ENCODE measurements around the gene ZNF428. TPM values are rescaled to one million over a fixed set of nuclear protein-coding genes. Genes with fewer than 3 reads are reported as not detected.

ZNF428 gene
- total RNA-seq, 4 donors from 2014 or later, result 38.1 to 61.1 (median 50.5) TPM

DNA sequence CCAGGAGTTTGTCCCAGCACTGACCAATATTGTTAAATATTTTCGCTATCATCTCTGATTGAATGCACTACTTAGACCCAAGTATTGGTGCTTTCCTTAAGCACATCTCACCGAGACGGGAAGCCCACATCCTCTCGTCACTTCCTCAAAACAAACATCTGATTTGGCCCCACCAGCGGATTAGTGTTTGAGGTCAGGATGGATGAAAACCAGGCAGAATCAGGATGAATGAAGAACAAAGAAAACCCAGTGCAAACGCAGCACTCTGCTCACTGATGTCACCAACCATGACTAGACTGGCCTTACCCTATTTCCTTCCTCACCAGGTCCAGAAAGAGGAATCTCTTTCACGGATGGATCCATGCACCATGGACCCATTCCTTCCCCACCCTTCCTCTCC, 44.6 kb upstream of the ZNF428 start:
- H3K4me3 ChIP-seq, result no peak overlapping the region
- peak overlapping the region in 1 of 4 donors; percentile 7 for H3K27ac ChIP-seq
- no peak for TF ChIP-seq POLR2A (IDR thresholded peaks at IDR 0.05)
- TF ChIP-seq, protein P1, sequence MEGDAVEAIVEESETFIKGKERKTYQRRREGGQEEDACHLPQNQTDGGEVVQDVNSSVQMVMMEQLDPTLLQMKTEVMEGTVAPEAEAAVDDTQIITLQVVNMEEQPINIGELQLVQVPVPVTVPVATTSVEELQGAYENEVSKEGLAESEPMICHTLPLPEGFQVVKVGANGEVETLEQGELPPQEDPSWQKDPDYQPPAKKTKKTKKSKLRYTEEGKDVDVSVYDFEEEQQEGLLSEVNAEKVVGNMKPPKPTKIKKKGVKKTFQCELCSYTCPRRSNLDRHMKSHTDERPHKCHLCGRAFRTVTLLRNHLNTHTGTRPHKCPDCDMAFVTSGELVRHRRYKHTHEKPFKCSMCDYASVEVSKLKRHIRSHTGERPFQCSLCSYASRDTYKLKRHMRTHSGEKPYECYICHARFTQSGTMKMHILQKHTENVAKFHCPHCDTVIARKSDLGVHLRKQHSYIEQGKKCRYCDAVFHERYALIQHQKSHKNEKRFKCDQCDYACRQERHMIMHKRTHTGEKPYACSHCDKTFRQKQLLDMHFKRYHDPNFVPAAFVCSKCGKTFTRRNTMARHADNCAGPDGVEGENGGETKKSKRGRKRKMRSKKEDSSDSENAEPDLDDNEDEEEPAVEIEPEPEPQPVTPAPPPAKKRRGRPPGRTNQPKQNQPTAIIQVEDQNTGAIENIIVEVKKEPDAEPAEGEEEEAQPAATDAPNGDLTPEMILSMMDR (IDR thresholded peaks at IDR 0.05), result no peak
- no peak for TF ChIP-seq EP300 (IDR thresholded peaks at IDR 0.05)
- no peaks in the 10 kb centered on the region for H3K27me3 ChIP-seq
- peaks cover 0 to 19% (median 5%) of the 10 kb centered on the region in 4 donors for H3K4me1 ChIP-seq
- H3K36me3 ChIP-seq, result peaks cover 0 to 48% (median 0%) of the 10 kb centered on the region in 3 donors
- DNase-seq (ENCODE audit: low spot score in 2 of 2), result no peak
- 64 to 71% methylated on average over 7 of the region's 7 CpGs for WGBS, 2 donors
- H3K9me3 ChIP-seq, result no peaks in the 10 kb centered on the region

DNA sequence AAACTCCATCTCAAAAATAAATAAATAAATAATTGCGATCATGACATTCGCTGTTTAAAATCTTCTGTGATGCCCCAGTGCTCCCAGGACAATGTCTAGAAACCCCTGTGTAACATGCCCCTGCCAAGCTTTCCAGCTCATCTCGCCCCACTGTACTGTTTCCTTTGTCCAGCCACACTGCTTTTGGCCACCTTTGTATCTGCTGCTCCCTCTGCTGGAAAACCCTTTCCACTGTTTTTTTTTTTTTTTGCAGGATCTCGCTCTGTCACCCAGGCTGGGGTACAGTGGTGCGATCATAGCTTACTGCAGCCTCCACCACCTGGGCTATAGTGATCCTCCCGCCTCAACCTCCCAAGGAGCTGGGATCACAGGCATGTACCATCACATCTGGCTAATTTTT, 43.1 kb upstream of the ZNF428 start:
- Histone ChIP-seq H3K4me3 (no peak overlapping the region), H3K4me1 (peaks cover 0 to 10% (median 1%) of the 10 kb centered on the region in 4 donors), H3K36me3 (peaks cover 0 to 61% (median 0%) of the 10 kb centered on the region in 3 donors), H3K9me3 (peaks cover 0 to 9% (median 0%) of the 10 kb centered on the region in 4 donors), H3K27ac (no peak overlapping the region), H3K27me3 (no peaks in the 10 kb centered on the region)
- no peak for TF ChIP-seq POLR2A (IDR thresholded peaks at IDR 0.05)
- 91 to 93% methylated on average over 6 of the region's 6 CpGs for WGBS, 2 donors
- no peak for DNase-seq (ENCODE audit: low spot score in 2 of 2)

DNA sequence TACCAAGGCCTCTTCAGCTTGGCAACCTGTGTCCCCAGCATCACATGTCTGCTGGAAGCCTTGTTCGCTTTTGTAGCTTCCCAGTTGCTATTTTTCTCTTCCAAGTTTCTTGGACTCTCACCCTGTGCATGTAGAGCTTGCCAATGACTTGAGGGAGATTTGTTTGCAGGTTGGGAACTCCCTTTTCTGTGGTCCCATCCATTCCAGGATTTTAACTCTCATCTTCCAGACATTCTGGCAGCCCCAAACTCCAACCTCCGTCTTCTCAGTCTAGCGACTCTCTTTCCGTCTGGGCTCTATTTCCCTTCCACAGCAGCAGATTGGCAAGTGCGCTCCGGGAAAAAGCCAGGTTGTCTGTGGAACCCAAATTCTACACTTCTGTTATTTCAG, 41.5 kb upstream of the ZNF428 start:
- Histone ChIP-seq H3K4me1 (peaks cover 0 to 4% (median 0%) of the 10 kb centered on the region in 4 donors), H3K27ac (no peak overlapping the region), H3K36me3 (peaks cover 0 to 59% (median 0%) of the 10 kb centered on the region in 3 donors), H3K27me3 (no peaks in the 10 kb centered on the region), H3K9me3 (peaks cover 0 to 9% (median 0%) of the 10 kb centered on the region in 4 donors), H3K4me3 (no peak overlapping the region)
- TF ChIP-seq EP300 (IDR thresholded peaks at IDR 0.05) (no peak), POLR2A (IDR thresholded peaks at IDR 0.05) (no peak)
- TF ChIP-seq, protein P1 (IDR thresholded peaks at IDR 0.05), result no peak
- DNase-seq (ENCODE audit: low spot score in 2 of 2), result no peak
- 80 to 91% methylated on average over 6 of the region's 6 CpGs for WGBS, 2 donors

DNA sequence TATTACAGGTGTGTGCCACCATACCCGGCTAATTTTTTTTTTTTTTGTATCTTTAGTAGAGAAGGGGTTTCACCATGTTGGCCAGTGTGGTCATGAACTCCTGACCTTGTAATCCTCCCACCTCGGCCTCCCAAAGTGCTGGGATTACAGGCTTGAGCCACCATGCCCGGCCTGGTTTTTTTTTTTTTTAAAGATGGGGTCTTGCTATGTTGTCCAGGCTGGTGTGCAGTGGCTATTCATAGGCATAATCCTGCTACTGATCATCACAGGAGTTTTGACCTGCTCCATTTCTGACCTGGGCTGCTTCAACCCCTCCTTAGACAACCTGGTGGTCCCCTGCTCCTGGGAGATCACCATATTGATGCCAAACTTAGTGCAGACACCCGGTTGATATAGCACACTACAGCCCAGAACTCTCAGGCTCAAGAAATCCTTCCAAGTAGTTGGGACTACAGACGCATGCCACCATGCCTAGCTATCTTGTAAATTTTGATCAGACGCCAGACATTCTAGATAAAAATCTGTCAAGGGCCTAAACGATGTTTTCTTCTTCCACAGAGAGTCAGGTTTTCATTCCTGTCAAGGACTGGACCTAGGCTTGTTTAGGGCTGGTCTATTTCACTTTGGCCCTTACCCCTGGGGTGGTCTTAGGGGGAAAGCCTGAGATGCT, 41.0 kb upstream of the ZNF428 start:
- Histone ChIP-seq H3K27me3 (no peaks in the 10 kb centered on the region), H3K4me1 (peaks cover 0 to 4% (median 0%) of the 10 kb centered on the region in 4 donors), H3K27ac (no peak overlapping the region), H3K4me3 (no peak overlapping the region), H3K9me3 (peaks cover 0 to 9% (median 0%) of the 10 kb centered on the region in 4 donors), H3K36me3 (peaks cover 0 to 59% (median 0%) of the 10 kb centered on the region in 3 donors)
- 84 to 87% methylated on average over 7 of the region's 7 CpGs for WGBS, 2 donors
- TF ChIP-seq EP300 (IDR thresholded peaks at IDR 0.05) (no peak), POLR2A (IDR thresholded peaks at IDR 0.05) (no peak)
- TF ChIP-seq, protein P1 (IDR thresholded peaks at IDR 0.05), result no peak
- no peak for DNase-seq (ENCODE audit: low spot score in 2 of 2)

DNA sequence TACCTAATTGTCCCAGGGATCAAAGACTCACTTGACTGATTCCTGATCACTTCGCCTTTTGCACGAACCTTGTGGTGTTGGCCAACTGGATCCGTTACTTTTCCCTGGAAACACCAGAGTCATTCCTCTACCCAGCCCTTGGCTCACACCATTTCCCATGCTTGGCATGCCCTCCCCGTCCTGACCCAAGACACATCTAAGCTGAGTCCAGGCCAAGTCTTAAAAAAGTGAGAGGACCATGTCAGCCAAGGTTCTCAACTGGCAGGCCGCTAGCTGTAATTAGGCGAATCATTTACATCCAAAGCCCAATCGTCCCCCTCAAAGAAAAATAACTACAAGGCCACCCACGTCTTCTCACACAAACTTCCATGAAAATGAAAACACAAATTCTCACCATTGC, 39.1 kb upstream of the ZNF428 start:
- Histone ChIP-seq H3K36me3 (peaks cover 0 to 61% (median 0%) of the 10 kb centered on the region in 3 donors), H3K27ac (no peak overlapping the region), H3K27me3 (no peaks in the 10 kb centered on the region), H3K4me3 (no peak overlapping the region), H3K4me1 (no peaks in the 10 kb centered on the region), H3K9me3 (peaks cover 0 to 9% (median 0%) of the 10 kb centered on the region in 4 donors)
- WGBS, 2 donors, result 95 to 98% methylated on average over 8 of the region's 8 CpGs
- no peak for TF ChIP-seq POLR2A (IDR thresholded peaks at IDR 0.05)
- no peak for DNase-seq (ENCODE audit: low spot score in 2 of 2)

DNA sequence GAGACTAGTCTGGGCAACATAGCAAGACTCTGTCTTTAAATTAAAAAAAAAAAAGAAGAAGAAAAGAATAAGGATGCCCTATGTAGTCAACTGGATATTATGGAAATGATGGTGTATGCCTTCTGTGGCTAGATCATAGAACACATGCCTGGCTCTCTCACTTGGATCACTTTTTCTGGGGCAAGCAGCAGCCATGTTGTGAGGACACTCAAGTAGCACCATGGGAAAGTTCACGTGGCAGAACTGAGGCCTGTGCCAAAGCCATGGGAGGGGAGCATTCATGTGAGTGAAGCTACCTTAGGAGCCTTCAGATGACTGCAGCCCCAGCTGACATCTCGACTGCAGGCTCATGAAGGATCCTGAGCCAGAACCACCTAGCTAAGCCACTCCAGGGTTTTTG, 38.6 kb upstream of the ZNF428 start:
- no peak for DNase-seq (ENCODE audit: low spot score in 2 of 2)
- TF ChIP-seq POLR2A (IDR thresholded peaks at IDR 0.05), result no peak
- TF ChIP-seq, protein P1 (IDR thresholded peaks at IDR 0.05), result no peak
- Histone ChIP-seq H3K4me1 (no peaks in the 10 kb centered on the region), H3K9me3 (peaks cover 0 to 9% (median 0%) of the 10 kb centered on the region in 4 donors), H3K36me3 (peaks cover 0 to 61% (median 0%) of the 10 kb centered on the region in 3 donors), H3K27ac (no peak overlapping the region), H3K27me3 (no peaks in the 10 kb centered on the region), H3K4me3 (no peak overlapping the region)
- 81 to 100% methylated on average over 1 to 2 of the region's 2 CpGs for WGBS, 2 donors

Data from tibial nerve (tissue), 4 donors.